GM18870 (cell line): Measurements from ENCODE around the gene PAPSS1.
"Not testable (repeated sequence)": the region's sequence is repeated elsewhere in the genome, so short reads cannot be mapped to it uniquely, and the experiment has no call there.

Experiments
- ATAC-seq: cut with Tn5 transposase; IDR thresholded peaks from one replicate; pipeline ENCODE4 v1.9.1; 2021; ENCODE audit warnings: moderate library complexity; ENCODE audit not compliant: unreplicated experiment

Gene PAPSS1

GRCh38 chr4:107719922-107720722 is at the start of gene PAPSS1:
PAPSS1 (minus strand) TSS chr4:107720234; CDS start chr4:107720179, 55 bp downstream.
- peak; percentile 73 for ATAC-seq

DNA sequence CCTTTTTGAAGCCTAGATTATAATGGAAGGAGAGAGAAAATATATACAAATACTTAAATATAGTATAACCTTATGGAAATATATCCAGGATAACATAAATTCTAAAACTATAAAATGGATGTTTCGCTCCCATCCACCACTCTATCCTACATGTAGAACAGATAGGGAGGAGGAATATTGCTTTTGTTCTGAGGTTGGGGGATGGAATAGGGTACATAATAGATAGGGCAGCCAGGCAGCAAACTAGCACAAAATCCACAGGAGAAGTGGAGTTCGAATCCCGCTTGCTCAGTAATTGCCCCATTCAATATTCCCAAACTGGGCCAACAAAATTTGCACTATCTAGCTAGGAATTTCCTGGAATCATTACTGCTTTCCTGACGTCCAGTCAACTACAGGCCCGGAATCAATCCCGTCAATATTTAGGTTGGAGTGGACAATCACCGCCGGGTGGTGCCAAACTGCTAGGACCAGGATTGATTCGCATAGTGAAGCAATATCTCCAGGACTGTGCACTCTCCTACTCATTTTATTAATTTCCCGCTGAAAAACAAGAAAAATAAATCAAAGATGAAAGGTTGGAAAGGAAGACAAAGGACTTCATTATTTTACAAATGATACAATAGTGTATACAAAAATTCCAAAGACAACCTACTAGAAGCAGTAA is 40.4 kb upstream of the PAPSS1 start:
- no peak for ATAC-seq

DNA sequence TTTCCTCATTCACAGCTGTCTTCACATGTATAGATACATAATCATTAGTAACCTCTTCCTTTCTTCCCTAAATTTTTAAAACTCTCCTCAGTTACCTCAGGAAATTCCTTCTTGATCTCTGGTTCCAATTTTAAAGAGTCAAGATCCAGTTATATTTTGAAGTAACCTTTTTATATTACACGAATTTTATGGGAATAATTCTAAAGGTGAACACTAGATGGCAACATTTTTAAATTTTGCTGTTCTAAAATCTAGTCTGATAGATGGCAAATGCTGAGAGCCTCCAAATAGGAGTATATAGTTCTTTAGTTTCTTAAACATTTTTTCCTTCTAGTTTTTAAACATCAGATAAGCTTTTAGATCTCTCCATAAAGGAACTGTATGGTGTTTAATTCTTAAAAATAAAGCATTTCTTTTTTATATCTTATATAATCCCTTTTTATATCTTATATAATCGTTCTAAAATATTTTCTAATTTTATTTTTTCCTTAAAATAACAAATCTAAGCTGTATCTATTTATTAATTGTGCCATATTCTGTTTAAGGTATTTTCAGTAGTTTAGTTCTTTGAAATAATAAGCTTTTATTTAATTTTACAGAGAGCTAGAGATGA is 37.9 kb upstream of the PAPSS1 start:
- no peak for ATAC-seq

- no peak for ATAC-seq
Measured at GRCh38 chr4:107757283-107757682, 37.2 kb upstream of the PAPSS1 start.

DNA sequence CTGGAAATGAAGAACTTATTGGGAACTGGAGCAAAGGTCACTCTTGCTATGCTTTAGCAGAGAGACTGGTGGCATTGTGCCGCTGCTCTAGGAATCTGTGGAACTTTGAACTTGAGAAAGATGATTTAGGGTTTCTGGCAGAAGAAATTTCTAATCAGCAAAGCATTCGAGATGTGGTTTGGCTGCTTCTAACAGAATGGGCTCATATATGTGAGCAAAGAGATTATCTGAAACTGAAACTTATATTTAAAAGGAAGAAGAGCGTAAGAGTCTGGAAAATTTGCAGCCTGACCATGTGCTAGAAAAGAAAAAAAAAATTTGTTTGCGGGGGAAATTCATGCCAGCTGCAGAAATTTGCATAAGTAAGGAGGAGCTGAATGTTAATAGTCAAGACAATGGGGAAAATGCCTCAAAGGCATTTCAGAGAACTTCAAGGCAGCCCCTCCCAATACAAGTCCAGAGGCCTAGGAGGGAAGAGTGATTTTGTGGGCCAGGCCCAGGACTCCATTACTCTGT is 35.9 kb upstream of the PAPSS1 start:
- no peak for ATAC-seq

DNA sequence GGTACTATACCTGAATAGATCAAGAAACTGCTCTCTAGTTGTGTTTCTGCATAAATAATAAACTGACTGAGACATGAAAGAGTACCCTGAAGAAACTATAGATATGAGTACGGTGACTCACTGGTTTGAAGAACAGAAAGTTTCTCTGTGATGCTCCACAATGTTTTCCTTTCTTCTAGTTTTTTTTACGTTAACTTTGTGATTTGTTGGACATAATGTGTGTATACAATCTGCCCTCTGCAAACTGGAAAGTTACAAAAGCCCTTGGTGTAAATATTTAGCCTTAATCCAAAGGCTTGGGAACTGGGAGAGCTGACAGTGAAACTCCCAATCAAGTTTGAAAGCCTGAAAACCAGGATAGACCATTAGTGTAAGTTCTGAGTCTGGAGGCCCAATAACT is 31.6 kb upstream of the PAPSS1 start:
- ATAC-seq, result no peak

DNA sequence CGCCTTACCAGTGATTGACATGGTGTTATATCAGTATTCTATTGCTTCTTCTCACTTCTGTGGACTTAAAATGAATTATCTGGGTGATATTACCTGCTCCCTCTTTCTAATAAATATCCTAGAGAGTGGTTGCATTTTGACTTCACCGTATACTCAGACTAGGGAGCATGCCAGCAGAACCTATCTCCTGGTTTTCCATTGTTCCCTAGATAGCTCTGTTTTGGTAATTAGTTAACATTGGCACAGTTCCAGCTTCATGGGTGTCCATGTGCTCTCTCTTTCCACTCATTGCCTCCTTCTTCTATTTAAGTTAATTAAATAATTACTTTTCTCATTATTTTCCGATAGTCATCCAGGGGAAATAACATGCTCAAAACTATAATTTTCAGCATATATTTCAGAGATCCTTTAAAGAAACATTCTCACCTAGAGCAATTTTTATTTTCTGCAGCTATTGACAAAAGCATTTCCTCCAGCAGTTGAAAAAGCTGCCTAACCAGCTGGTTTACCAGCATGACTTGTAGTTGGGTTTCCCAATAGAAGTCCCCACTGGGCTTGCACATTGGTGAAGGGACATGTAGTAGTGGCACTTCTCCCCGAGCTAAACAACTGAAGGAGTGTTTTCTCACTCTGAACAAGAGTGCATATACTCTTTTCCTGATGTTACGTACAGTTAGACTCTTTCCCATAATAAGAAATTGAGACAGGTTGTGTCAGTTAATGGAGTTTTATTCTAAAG is 27.9 kb upstream of the PAPSS1 start:
- ATAC-seq, result no peak

DNA sequence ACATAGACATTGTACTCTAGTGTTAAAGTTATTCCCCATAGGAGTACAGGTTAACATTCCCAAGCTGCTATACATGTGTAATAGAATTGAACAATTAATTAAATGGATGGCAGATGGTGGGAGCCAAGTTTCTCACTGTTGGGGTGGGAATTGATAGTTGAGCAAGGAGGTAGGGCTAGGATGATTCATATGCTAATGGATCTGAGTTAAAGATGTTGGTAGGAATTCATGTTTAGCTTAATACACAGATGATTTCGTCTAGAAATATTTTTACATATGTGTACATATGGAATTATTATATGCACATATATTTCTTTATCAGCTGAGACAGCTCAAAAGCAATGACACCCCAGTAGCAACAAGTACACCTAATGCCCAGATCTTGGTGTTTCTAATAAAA is 26.1 kb upstream of the PAPSS1 start:
- no peak for ATAC-seq

GRCh38 chr4:107744532-107744931 is 24.5 kb upstream of the PAPSS1 start:
- ATAC-seq, result no peak

DNA sequence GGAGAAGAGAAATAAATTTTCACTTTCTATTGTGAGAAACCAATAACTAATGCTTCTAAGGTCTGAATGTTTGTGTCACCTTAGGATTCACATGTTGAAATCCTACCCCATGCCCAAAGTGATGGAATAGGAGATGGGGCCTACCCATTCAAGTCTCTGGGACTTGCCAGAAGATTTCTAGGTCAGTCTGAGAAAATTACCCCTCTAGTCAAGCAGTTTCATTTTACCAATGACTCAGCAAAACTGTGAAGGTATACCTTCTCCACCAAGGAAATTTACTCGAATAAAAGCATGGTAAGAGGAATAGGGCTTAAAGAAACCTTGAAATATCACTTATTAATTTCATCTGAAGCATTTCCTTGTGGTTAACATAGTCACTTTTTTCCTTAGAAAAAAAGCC is 23.5 kb upstream of the PAPSS1 start:
- ATAC-seq, result peak; percentile 84

- ATAC-seq, result no peak
Measured at GRCh38 chr4:107742791-107743190, 22.8 kb upstream of the PAPSS1 start.

- ATAC-seq, result no peak
Measured at GRCh38 chr4:107742196-107742595, 22.2 kb upstream of the PAPSS1 start.

DNA sequence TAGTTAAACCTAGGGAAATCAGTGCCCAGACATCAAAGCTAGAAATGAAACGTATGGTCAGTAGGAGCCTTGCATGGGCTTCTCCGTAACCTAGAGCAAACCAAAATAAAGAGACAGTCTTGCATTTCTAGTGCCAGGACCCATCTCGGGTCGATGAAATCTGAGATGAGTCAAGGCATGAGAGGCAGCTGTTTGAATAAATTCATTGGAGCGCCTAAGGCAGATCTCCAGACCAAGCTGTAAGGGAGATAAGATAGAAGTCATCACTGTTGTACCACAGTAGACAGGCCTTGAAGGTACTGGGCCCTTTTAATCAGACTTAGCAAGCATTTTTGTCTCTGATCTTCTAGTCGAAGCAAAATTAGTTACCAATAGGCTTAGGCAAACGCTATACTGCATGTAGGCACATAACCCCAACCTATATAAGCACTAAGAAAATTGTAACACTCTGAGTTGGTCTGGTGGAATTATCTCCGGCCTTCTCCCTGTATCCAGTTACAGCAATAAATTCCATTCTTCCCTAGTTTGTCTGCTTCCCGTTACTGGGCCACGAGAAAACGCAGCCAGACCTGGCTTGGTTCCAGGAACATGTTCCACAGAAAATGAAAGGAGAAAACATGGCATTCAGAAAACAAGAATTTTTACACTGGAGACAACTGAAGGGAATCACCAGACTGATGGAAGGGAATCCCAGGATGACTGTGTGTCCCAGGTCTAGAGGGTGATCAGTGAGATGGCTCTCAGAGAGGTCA is 21.1 kb upstream of the PAPSS1 start:
- ATAC-seq, result no peak

GRCh38 chr4:107740381-107740780 is 20.3 kb upstream of the PAPSS1 start:
- ATAC-seq, result no peak

DNA sequence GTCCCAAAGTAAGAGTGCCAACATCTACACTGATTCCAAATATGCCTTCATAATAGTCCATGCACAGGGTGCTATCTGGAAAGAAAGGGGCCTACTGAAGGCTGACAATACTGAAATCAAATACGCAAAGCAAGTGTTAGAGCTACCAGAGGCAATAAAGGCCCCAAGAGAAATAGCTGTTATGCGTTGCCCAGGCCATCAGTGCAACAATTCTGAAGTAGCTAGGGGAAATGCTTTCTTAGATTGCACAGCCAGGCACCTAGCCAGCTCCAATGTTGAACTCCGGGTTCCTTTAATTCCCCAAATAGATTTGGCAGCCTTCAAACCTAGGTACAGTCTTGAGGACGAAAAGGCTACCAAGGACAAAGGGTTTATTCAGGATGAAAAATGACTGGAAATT is 17.4 kb upstream of the PAPSS1 start:
- ATAC-seq, result no peak

- peak; percentile 57 for ATAC-seq
Measured at GRCh38 chr4:107736924-107737448, 17.0 kb upstream of the PAPSS1 start.

DNA sequence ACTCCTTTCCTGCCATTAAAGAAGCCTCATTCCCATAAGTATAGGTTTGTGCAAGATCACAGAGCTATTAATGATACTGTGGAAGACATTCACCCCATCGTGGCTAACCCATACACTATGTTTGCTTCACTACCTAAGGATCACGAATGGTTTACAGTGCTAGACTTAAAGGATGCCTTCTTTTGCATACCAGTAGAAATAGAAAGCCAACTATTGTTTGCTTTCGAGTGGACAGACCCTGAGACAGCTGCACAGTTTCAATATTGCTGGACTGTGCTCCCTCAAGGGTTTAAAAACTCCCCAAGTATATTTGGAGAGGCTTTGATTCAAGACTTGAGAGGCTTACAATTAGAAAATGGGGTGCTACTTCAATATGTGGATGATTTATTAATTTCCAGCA is 16.0 kb upstream of the PAPSS1 start:
- ATAC-seq, result peak; percentile 51

DNA sequence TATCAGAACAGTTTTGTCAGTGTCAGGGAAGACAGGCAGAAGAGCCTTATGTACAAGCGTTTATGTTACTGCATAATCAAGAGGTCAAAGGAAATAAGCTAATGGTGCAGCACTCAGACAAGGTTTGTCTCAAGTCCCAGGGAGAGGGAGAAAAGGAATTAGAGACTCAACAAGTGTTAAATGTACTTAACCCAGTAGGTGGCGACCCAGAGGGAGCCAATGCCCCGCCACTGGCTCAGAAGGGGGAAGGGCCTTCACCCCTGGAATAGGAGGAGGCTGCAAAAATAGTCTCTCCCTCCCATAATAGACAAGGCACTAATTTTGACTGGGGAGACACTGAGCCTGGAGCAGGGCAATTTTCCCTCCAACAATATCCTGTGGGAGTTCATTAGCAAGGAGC is 14.1 kb upstream of the PAPSS1 start:
- no peak for ATAC-seq

- peak; percentile 33 for ATAC-seq
Measured at GRCh38 chr4:107733431-107733925, 13.4 kb upstream of the PAPSS1 start.

DNA sequence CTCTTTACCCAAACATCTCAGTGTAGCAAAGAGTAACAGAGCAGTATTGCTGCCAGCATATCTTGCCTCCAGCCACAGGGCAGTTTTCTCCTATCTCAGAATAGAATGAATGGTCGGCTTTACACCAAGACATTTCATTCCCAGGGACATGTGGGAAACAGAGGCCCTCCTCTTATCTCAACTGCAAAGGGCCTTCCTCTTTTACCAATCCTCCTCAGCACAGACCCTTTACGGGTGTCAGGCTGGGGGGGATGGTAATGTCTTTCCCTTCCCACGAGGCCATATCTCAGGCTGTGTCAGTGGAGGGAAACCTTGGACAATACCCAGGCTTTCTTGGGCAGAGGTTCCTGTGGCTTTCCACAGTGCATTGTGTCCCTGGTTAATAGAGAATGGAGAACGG is 9.0 kb upstream of the PAPSS1 start:
- ATAC-seq, result not testable (repeated sequence)
